K562 (cell line): Measurements from ENCODE around the gene TUBA1B. TPM values are rescaled to one million over a fixed set of nuclear protein-coding genes. Genes with fewer than 3 reads are reported as not detected.

Experiments
- HDAC8 ChIP-seq: fragments of 450-650 bp; IDR thresholded peaks from 2 replicates; pipeline ENCODE4 v1.6.1; 2016; ENCODE audit warnings: mild to moderate bottlenecking, missing genetic modification characterization, moderate library complexity, missing compliant biosample characterization
- JUN ChIP-seq, 2 experiments: sonication (generic) in 1 of 2; formaldehyde crosslinking in 1 of 2; IDR thresholded peaks; 2 replicates each; pipeline versions ENCODE4 v1.6.1 to v1.8.0; 2012 to 2022; ENCODE audit warnings: borderline replicate concordance in 2 of 2, mild to moderate bottlenecking in 2 of 2, improper control_type of control experiment in 1 of 2, low read depth in 1 of 2, low read length in 1 of 2, missing genetic modification reagents in 1 of 2
- NELFE ChIP-seq: IDR thresholded peaks from 2 replicates; pipeline ENCODE4 v1.6.1; 2011; ENCODE audit warnings: mild to moderate bottlenecking; ENCODE audit not compliant: insufficient read depth, insufficient read length
- RAD21 ChIP-seq, 2 experiments: fragments of 250-450 bp in 1 of 2; fragments of 450-650 bp in 1 of 2; sonication (Bioruptor Pico) in 1 of 2; formaldehyde crosslinking in 1 of 2; IDR thresholded peaks in 1 of 2; conservative IDR thresholded peaks in 1 of 2; 2 replicates each; pipeline versions ENCODE4 v1.4.0 to v1.8.0; 2020 to 2022; ENCODE audit warnings: mild to moderate bottlenecking in 2 of 2, moderate library complexity in 1 of 2
- polyA plus RNA-seq, 8 experiments: library from polyadenylated mRNA; depleted of rRNA in 4 of 8; stranded (reverse) in 5 of 8; unstranded in 3 of 8; fragments of >200 nt; fragmentation: Nextera tagmentation in 2 of 8; fragmentation: Illumina TruSeq in 1 of 8; extraction: Ambion mirVana in 2 of 8; extraction: Trizol in 1 of 8; gene quantifications; 2 replicates each; pipeline versions ENCODE4 v1.2.1 to v1.2.3, GENCODE V29; 2011 to 2014; ENCODE audit warnings: inconsistent platforms in 1 of 8, missing spikeins in 1 of 8
- total RNA-seq, 7 experiments: library from RNA; depleted of rRNA in 6 of 7; stranded (reverse); fragments of >200 nt in 6 of 7; fragmentation: Illumina TruSeq in 2 of 7; extraction: Trizol in 2 of 7; gene quantifications; 2 replicates each; pipeline versions ENCODE4 v1.2.1 to v1.2.3, GENCODE V29; 2011 to 2021; ENCODE audit warnings: low replicate concordance in 1 of 7
- TF ChIP-seq, protein P1 (sequence below): fragments of 450-650 bp; IDR thresholded peaks from 2 replicates; pipeline ENCODE4 v1.6.1; 2016; ENCODE audit warnings: antibody characterized with exemption
- TF ChIP-seq, protein P2 (sequence below), 3 experiments: fragments of 200-800 bp in 1 of 3; sonication (Bioruptor generic) in 1 of 3; sonication (generic) in 1 of 3; formaldehyde crosslinking in 1 of 3; IDR thresholded peaks; 2 replicates each; pipeline versions ENCODE4 v1.6.1 to v1.8.0; 2016 to 2022; ENCODE audit warnings: mild to moderate bottlenecking in 2 of 3, missing compliant biosample characterization in 2 of 3, missing genetic modification characterization in 2 of 3, missing genetic modification reagents in 1 of 3
- TF ChIP-seq, protein P3 (sequence below): sonication (generic); formaldehyde crosslinking; IDR thresholded peaks from 2 replicates; pipeline ENCODE4 v1.8.1; 2022; ENCODE audit warnings: missing genetic modification reagents

The TUBA1B gene
- total and polyA plus RNA-seq, 9 of the 15 experiments (the other 6 are each of a cell fraction or from before 2014, with no cell fraction given): 2,189 to 4,624 (median 2,628) TPM

DNA sequence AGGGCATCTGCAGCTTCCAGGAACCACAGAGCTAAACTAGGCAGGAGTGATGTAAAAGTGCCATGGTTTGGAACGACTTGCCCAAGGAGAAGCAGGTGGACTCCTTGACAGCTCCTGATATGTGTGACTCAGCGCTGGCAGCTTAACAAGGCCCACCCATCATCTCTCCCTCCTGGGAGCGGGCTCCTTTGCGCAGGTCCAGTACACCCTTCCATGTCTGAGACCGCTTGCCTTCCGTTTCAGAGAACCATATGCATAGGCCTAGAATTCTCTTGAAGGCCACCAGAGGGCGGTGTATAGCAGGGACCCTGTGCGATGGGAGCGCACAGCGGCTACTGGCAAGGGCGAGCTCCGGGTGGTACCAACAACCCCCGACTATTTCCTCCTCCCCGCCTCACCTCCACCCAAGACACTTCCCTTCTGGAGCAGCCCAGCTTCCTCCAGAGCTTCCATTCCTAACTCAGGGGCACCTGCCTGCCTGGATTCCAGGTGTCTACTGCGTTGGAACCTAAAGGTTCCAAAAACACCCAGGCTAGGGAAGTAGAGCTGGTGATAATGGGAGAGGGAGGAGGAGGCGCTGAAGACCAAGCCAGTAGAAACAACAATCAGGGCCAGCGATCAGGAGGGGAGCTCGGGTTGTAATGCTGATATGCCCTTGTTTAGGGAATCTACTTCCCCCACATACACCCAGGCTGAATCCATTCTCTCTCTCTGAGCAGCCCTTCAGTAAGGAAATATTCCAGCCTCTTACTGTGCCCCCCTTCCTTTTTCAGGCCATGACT, 42.9 kb downstream of the TUBA1B start (continued):
- TF ChIP-seq, protein P1, sequence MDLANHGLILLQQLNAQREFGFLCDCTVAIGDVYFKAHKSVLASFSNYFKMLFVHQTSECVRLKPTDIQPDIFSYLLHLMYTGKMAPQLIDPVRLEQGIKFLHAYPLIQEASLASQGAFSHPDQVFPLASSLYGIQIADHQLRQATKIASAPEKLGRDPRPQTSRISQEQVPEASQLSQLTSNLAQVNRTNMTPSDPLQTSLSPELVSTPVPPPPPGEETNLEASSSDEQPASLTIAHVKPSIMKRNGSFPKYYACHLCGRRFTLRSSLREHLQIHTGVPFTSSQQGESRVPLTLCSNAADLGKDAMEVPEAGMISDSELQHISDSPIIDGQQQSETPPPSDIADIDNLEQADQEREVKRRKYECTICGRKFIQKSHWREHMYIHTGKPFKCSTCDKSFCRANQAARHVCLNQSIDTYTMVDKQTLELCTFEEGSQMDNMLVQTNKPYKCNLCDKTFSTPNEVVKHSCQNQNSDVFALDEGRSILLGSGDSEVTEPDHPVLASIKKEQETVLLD: peak; percentile 23; the same call in 1 of the 2 replicates
- TF ChIP-seq RAD21 (CRISPR knock-in tag; conservative IDR thresholded peaks at IDR 0.05 in 1 of 2, IDR thresholded peaks at IDR 0.05 in 1 of 2): peak; percentile 85 to 88
- TF ChIP-seq JUN (IDR thresholded peaks at IDR 0.05; ENCODE audit: borderline replicate concordance, low read depth, low read length): peak; percentile 52; the same call in 1 of the 2 replicates
- no peak for TF ChIP-seq JUN (CRISPR knock-in tag; IDR thresholded peaks at IDR 0.05; ENCODE audit: borderline replicate concordance)
- TF ChIP-seq, protein P2, sequence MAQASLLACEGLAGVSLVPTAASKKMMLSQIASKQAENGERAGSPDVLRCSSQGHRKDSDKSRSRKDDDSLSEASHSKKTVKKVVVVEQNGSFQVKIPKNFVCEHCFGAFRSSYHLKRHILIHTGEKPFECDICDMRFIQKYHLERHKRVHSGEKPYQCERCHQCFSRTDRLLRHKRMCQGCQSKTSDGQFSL (CRISPR knock-in tag; IDR thresholded peaks at IDR 0.05): 0 out of 2 replicates have a peak, but pooled peaks have one; percentile 11
- TF ChIP-seq, protein P2 (tag; IDR thresholded peaks at IDR 0.05): no peak
- TF ChIP-seq NELFE: no peak
- 0 out of 2 replicates have a peak, but pooled peaks have one; percentile 15 for TF ChIP-seq HDAC8 (tag)
- TF ChIP-seq, protein P3, sequence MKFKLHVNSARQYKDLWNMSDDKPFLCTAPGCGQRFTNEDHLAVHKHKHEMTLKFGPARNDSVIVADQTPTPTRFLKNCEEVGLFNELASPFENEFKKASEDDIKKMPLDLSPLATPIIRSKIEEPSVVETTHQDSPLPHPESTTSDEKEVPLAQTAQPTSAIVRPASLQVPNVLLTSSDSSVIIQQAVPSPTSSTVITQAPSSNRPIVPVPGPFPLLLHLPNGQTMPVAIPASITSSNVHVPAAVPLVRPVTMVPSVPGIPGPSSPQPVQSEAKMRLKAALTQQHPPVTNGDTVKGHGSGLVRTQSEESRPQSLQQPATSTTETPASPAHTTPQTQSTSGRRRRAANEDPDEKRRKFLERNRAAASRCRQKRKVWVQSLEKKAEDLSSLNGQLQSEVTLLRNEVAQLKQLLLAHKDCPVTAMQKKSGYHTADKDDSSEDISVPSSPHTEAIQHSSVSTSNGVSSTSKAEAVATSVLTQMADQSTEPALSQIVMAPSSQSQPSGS (CRISPR knock-in tag): no peak
- TF ChIP-seq, all 486 proteins: peak for 105
